ENCODE data around the gene AGAP1. TPM values are rescaled to one million over a fixed set of nuclear protein-coding genes. Genes with fewer than 3 reads are reported as not detected.
A peak's percentile ranks its signal among the peaks of the same experiment; 100 is the strongest.

AGAP1 gene
- total and polyA plus RNA-seq, 11 donors: 5.9 to 21.6 (median 18.9) TPM

DNA sequence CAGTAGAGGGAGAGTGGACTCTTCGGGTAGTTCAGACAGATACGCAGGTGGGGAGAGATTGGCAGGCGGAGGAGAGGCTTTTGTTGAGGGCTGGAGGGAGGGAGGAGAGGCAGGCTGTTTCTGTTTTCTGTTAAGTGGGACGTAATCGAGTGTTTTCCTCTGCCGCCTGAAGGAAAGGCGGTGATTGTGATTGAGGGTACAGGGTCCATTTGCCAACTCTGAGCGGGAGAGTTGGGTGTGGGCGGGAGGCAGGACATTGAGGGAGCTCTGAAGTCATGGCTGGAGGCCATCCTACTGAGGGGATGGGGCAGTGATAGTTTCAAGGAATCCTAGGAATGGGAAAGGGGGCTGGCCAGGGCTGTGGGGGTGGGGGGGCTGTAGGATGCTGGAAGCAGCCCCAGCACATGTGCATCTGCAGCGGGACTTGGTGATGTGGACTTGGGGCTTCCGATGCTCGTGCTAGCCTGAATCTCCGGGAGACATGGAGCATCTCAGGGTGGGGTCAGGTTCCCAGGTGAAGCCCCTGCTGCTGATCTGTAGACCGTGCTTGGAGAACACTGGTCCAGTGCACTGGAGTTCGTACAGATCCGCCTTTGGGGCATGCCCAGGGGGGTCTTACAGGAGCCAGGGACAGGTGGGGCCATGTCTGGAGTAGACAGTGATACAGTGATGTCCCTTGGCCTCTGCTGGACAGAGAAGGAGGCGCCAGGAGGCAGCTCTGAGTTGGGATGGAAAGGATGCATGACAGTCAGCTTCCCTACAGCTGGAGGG, 167.5 kb downstream of the AGAP1 start:
- TF ChIP-seq, protein P1, sequence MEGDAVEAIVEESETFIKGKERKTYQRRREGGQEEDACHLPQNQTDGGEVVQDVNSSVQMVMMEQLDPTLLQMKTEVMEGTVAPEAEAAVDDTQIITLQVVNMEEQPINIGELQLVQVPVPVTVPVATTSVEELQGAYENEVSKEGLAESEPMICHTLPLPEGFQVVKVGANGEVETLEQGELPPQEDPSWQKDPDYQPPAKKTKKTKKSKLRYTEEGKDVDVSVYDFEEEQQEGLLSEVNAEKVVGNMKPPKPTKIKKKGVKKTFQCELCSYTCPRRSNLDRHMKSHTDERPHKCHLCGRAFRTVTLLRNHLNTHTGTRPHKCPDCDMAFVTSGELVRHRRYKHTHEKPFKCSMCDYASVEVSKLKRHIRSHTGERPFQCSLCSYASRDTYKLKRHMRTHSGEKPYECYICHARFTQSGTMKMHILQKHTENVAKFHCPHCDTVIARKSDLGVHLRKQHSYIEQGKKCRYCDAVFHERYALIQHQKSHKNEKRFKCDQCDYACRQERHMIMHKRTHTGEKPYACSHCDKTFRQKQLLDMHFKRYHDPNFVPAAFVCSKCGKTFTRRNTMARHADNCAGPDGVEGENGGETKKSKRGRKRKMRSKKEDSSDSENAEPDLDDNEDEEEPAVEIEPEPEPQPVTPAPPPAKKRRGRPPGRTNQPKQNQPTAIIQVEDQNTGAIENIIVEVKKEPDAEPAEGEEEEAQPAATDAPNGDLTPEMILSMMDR (IDR thresholded peaks at IDR 0.05): no peak
- TF ChIP-seq POLR2A (IDR thresholded peaks at IDR 0.05): no peak
- Histone ChIP-seq H3K9me3 (no peaks in the 10 kb centered on the region), H3K36me3 (no peaks in the 10 kb centered on the region), H3K27ac (no peak overlapping the region), H3K27me3 (peaks cover 0 to 20% (median 0%) of the 10 kb centered on the region in 9 donors), H3K4me1 (peaks cover 0 to 46% (median 23%) of the 10 kb centered on the region in 12 donors), H3K4me3 (no peak overlapping the region)
- intact Hi-C loops (cut with DNase I): loop anchor here in 2 of 10 donors (5.0 to 10.0 kb wide), 3 partner anchors 44 to 247 kb away; partner anchors contain the start of gene AGAP1 (in 1 of the 2)
- ATAC-seq (no peak), DNase-seq (no peak)
- 82 to 93% (median 86%) methylated on average over 17 of the region's 17 CpGs for WGBS, 4 donors

DNA sequence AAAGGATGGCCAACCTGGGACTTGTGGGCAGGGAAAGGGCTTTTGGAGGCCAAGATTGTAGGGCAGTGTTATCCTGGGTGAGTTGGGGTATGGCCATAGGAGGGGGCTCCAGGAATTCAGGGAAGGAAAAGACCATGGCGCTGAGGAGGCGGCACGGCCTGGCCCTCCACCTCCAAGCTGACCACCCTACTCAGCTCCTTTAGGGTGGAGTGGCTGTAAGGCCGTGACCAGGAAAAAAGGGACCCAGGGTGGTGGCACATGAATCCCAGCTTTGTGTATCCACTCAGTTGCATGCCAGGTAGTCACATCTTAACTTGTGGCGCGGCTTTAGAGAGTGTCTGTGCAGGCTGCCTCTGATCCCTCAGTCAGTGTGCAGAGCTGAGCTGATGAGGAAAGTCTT, 168.1 kb downstream of the AGAP1 start:
- Histone ChIP-seq H3K27ac (no peak overlapping the region), H3K27me3 (peaks cover 0 to 22% (median 0%) of the 10 kb centered on the region in 9 donors), H3K4me3 (no peak overlapping the region), H3K4me1 (peaks cover 0 to 50% (median 24%) of the 10 kb centered on the region in 12 donors), H3K36me3 (no peaks in the 10 kb centered on the region), H3K9me3 (no peaks in the 10 kb centered on the region)
- TF ChIP-seq, protein P1 (IDR thresholded peaks at IDR 0.05): no peak
- no peak for TF ChIP-seq POLR2A (IDR thresholded peaks at IDR 0.05)
- DNase-seq (no peak), ATAC-seq (no peak)
- WGBS, 4 donors: 96 to 99% (median 98%) methylated on average over 6 of the region's 6 CpGs
- intact Hi-C loops (cut with DNase I): loop anchor here in 2 of 10 donors (5.0 to 10.0 kb wide), 3 partner anchors 45 to 247 kb away; partner anchors contain the start of gene AGAP1 (in 1 of the 2)

DNA sequence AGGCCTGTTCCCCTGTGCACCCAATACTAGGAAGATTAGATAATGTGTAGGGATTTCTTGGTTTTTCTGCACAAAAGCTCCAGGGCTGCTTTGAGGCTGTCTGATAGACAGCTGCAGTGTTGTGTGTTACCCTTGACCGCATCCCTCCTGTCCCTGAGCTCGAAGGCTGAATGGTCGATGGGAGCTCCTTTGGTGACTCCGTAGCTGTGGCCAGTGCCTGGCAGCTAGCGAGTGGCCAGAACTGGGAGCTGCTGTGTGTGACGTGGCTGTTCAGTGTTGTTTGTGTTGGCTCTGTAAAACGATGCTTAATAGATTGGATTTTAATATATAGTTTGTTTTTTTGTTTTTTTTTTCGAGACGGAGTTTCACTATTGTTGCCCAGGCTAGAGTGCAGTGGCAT, 170.0 kb downstream of the AGAP1 start:
- TF ChIP-seq, protein P1 (IDR thresholded peaks at IDR 0.05): no peak
- no peak for TF ChIP-seq POLR2A (IDR thresholded peaks at IDR 0.05)
- Histone ChIP-seq H3K4me1 (peaks cover 0 to 45% (median 20%) of the 10 kb centered on the region in 12 donors), H3K27ac (no peak overlapping the region), H3K9me3 (no peaks in the 10 kb centered on the region), H3K36me3 (no peaks in the 10 kb centered on the region), H3K27me3 (peaks cover 0 to 16% (median 0%) of the 10 kb centered on the region in 9 donors), H3K4me3 (no peak overlapping the region)
- WGBS, 4 donors: 67 to 81% (median 78%) methylated on average over 9 of the region's 9 CpGs
- no peak for ATAC-seq
- intact Hi-C loops (cut with DNase I): loop anchor here in 2 of 10 donors (5.0 to 10.0 kb wide), 3 partner anchors 47 to 249 kb away; partner anchors contain the start of gene AGAP1 (in 1 of the 2)
- DNase-seq: no peak

DNA sequence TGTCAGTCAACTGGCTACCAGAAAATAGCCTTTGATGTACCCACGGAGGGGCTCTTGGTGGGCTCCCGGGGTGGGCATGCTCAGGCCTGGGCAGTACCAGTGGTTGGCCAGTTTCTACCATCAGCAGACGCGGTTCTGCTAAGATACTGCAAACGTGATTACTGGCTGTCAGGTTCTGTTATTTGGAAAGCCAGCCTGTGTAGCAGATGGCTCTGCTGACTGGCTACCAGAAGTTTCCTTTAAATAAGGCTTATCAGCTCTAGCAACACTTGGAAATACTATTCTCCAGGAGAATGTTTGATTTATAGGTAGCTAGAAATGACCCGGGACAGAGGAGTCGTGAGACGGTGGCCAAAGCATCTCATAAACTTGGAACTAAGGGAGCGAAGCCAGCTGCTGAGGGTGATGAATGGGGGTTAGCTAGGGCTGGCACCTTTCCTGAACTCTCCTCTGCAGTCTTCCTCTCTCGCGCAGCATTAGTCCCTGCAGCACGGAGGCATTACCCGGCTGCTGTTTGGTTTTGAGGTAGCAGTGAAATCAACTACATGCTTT, 171.9 kb downstream of the AGAP1 start:
- ATAC-seq: peak in 1 of 4 donors; percentile 45
- TF ChIP-seq, protein P1 (IDR thresholded peaks at IDR 0.05): no peak
- TF ChIP-seq POLR2A (IDR thresholded peaks at IDR 0.05): no peak
- WGBS, 4 donors: 10 to 11% (median 10%) methylated on average over 13 of the region's 13 CpGs
- Histone ChIP-seq H3K4me1 (peaks cover 0 to 32% (median 15%) of the 10 kb centered on the region in 12 donors), H3K27ac (peak overlapping the region in 1 of 12 donors; percentile 35), H3K36me3 (no peaks in the 10 kb centered on the region), H3K9me3 (no peaks in the 10 kb centered on the region), H3K27me3 (peaks cover 0 to 24% (median 0%) of the 10 kb centered on the region in 9 donors), H3K4me3 (peak overlapping the region in 10 of 12 donors; percentile 17 to 54 (median 44))
- no peak for DNase-seq
- intact Hi-C loops (cut with DNase I): loop anchor here in 5 of 10 donors (5.0 to 10.0 kb wide), 3 partner anchors 68 to 251 kb away; partner anchors contain the start of gene AGAP1 (in 1 of the 5)

Data from heart left ventricle (tissue), 16 donors.